ENCODE data around the gene COL21A1.

Gene COL21A1

GRCh38 chr6:56245903-56246351 lies 1.5 kb downstream of the COL21A1 start:
- Histone ChIP-seq H3K9me3 (ENCODE audit: control insufficient read depth, low read length) (no peaks in the 10 kb centered on the region), H4K91ac (ENCODE audit: low read length) (no peak overlapping the region), H3K4ac (ENCODE audit: low read depth in 1 of 2, low read length in 2 of 2) (no peak overlapping the region), H4K8ac (ENCODE audit: low read length) (no peak overlapping the region), H2AK5ac (ENCODE audit: low read length, severe bottlenecking) (no peak overlapping the region), H3K79me1 (replicated peaks; ENCODE audit: low read length, poor library complexity, severe bottlenecking) (no peaks in the 10 kb centered on the region), H2BK120ac (ENCODE audit: low read depth, low read length) (no peak overlapping the region), H3K27ac (ENCODE audit: low read length, poor library complexity, severe bottlenecking) (no peak overlapping the region), H3K4me2 (ENCODE audit: low read length, poor library complexity, severe bottlenecking) (no peak overlapping the region), H2AFZ (ENCODE audit: low read depth, low read length) (no peak overlapping the region), H2BK12ac (ENCODE audit: low read length in 2 of 2) (no peak overlapping the region), H3K4me1 (ENCODE audit: control insufficient read depth, insufficient read depth, low read depth, low read length) (peaks cover 5% of the 10 kb centered on the region), H2BK5ac (ENCODE audit: low read depth, low read length, poor library complexity, severe bottlenecking) (no peak overlapping the region), H2BK15ac (ENCODE audit: low read depth, poor library complexity, severe bottlenecking) (no peak overlapping the region), H3K18ac (ENCODE audit: low read depth in 1 of 2, low read length in 2 of 2) (no peak overlapping the region), H3K27me3 (ENCODE audit: control insufficient read depth in 1 of 2, insufficient read depth in 1 of 2, low read length in 2 of 2) (peaks cover 0 to 4% of the 10 kb centered on the region in 2 experiments), H3K9ac (ENCODE audit: low read length) (peak overlapping the region; percentile 78), H3K23ac (ENCODE audit: low read length in 2 of 2) (no peak overlapping the region), H3K14ac (ENCODE audit: low read length in 2 of 2) (no peak overlapping the region), H3K36me3 (ENCODE audit: control insufficient read depth in 1 of 2, insufficient read depth in 2 of 2, low read depth in 1 of 2, low read length in 2 of 2) (no peaks in the 10 kb centered on the region), H3K4me3 (ENCODE audit: insufficient read depth in 1 of 2, low read depth in 1 of 2, low read length in 2 of 2) (peak overlapping the region in 1 of 2 experiments; percentile 85)
- 90% methylated on average over 1 of the region's 2 CpGs for WGBS
- DNase-seq = no peak

- 83% methylated on average over 1 of the region's 3 CpGs for WGBS
- Histone ChIP-seq H2AK5ac (ENCODE audit: low read length, severe bottlenecking) (no peak overlapping the region), H2AFZ (ENCODE audit: low read depth, low read length) (no peak overlapping the region), H3K27me3 (ENCODE audit: control insufficient read depth in 1 of 2, insufficient read depth in 1 of 2, low read length in 2 of 2) (peaks cover 0 to 4% of the 10 kb centered on the region in 2 experiments), H3K23ac (ENCODE audit: low read length in 2 of 2) (no peak overlapping the region), H3K4me1 (ENCODE audit: control insufficient read depth, insufficient read depth, low read depth, low read length) (peaks cover 5% of the 10 kb centered on the region), H4K91ac (ENCODE audit: low read length) (no peak overlapping the region), H3K14ac (ENCODE audit: low read length in 2 of 2) (no peak overlapping the region), H3K18ac (ENCODE audit: low read depth in 1 of 2, low read length in 2 of 2) (no peak overlapping the region), H3K4ac (ENCODE audit: low read depth in 1 of 2, low read length in 2 of 2) (no peak overlapping the region), H2BK12ac (ENCODE audit: low read length in 2 of 2) (no peak overlapping the region), H3K9me3 (ENCODE audit: control insufficient read depth, low read length) (no peaks in the 10 kb centered on the region), H3K4me3 (ENCODE audit: insufficient read depth in 1 of 2, low read depth in 1 of 2, low read length in 2 of 2) (no peak overlapping the region), H2BK5ac (ENCODE audit: low read depth, low read length, poor library complexity, severe bottlenecking) (no peak overlapping the region), H3K27ac (ENCODE audit: low read length, poor library complexity, severe bottlenecking) (no peak overlapping the region), H3K36me3 (ENCODE audit: control insufficient read depth in 1 of 2, insufficient read depth in 2 of 2, low read depth in 1 of 2, low read length in 2 of 2) (no peaks in the 10 kb centered on the region), H4K8ac (ENCODE audit: low read length) (no peak overlapping the region), H3K4me2 (ENCODE audit: low read length, poor library complexity, severe bottlenecking) (no peak overlapping the region), H3K79me1 (replicated peaks; ENCODE audit: low read length, poor library complexity, severe bottlenecking) (no peaks in the 10 kb centered on the region), H2BK15ac (ENCODE audit: low read depth, poor library complexity, severe bottlenecking) (no peak overlapping the region), H2BK120ac (ENCODE audit: low read depth, low read length) (no peak overlapping the region), H3K9ac (ENCODE audit: low read length) (no peak overlapping the region)
- DNase-seq = no peak
Measured at GRCh38 chr6:56244528-56245253, 2.7 kb downstream of the COL21A1 start.

- Histone ChIP-seq H3K18ac (ENCODE audit: low read depth in 1 of 2, low read length in 2 of 2) (no peak overlapping the region), H2BK12ac (ENCODE audit: low read length in 2 of 2) (no peak overlapping the region), H2BK5ac (ENCODE audit: low read depth, low read length, poor library complexity, severe bottlenecking) (no peak overlapping the region)
Measured at GRCh38 chr6:56244089-56244488, 3.3 kb downstream of the COL21A1 start.

GRCh38 chr6:56243518-56244070 lies 3.8 kb downstream of the COL21A1 start:
- H3K9ac ChIP-seq (ENCODE audit: low read length) = no peak overlapping the region
- no peaks in the 10 kb centered on the region for H3K36me3 ChIP-seq (ENCODE audit: control insufficient read depth in 1 of 2, insufficient read depth in 2 of 2, low read depth in 1 of 2, low read length in 2 of 2)
- H2BK5ac ChIP-seq (ENCODE audit: low read depth, low read length, poor library complexity, severe bottlenecking) = no peak overlapping the region
- H3K4me3 ChIP-seq (ENCODE audit: insufficient read depth in 1 of 2, low read depth in 1 of 2, low read length in 2 of 2) = no peak overlapping the region
- no peak overlapping the region for H3K18ac ChIP-seq (ENCODE audit: low read depth in 1 of 2, low read length in 2 of 2)
- no peak overlapping the region for H3K4me2 ChIP-seq (ENCODE audit: low read length, poor library complexity, severe bottlenecking)
- peaks cover 5% of the 10 kb centered on the region for H3K4me1 ChIP-seq (ENCODE audit: control insufficient read depth, insufficient read depth, low read depth, low read length)
- no peaks in the 10 kb centered on the region for H3K79me1 ChIP-seq (replicated peaks; ENCODE audit: low read length, poor library complexity, severe bottlenecking)
- H3K4ac ChIP-seq (ENCODE audit: low read depth in 1 of 2, low read length in 2 of 2) = no peak overlapping the region
- no peaks in the 10 kb centered on the region for H3K9me3 ChIP-seq (ENCODE audit: control insufficient read depth, low read length)
- no peak overlapping the region for H4K8ac ChIP-seq (ENCODE audit: low read length)
- no peak overlapping the region for H4K91ac ChIP-seq (ENCODE audit: low read length)
- WGBS = 97% methylated on average over 1 of the region's 2 CpGs
- H2BK120ac ChIP-seq (ENCODE audit: low read depth, low read length) = no peak overlapping the region
- H3K27me3 ChIP-seq (ENCODE audit: control insufficient read depth in 1 of 2, insufficient read depth in 1 of 2, low read length in 2 of 2) = no peaks in the 10 kb centered on the region
- DNase-seq = no peak
- H3K27ac ChIP-seq (ENCODE audit: low read length, poor library complexity, severe bottlenecking) = no peak overlapping the region
- H3K14ac ChIP-seq (ENCODE audit: low read length in 2 of 2) = no peak overlapping the region
- H3K23ac ChIP-seq (ENCODE audit: low read length in 2 of 2) = no peak overlapping the region
- no peak overlapping the region for H2BK12ac ChIP-seq (ENCODE audit: low read length in 2 of 2)
- H2BK15ac ChIP-seq (ENCODE audit: low read depth, poor library complexity, severe bottlenecking) = no peak overlapping the region
- no peak overlapping the region for H2AK5ac ChIP-seq (ENCODE audit: low read length, severe bottlenecking)
- H2AFZ ChIP-seq (ENCODE audit: low read depth, low read length) = no peak overlapping the region

More at GRCh38 chr6:56244089-56244488, 3.3 kb downstream of the COL21A1 start:
- Histone ChIP-seq H2AK5ac (ENCODE audit: low read length, severe bottlenecking) (no peak overlapping the region), H3K27me3 (ENCODE audit: control insufficient read depth in 1 of 2, insufficient read depth in 1 of 2, low read length in 2 of 2) (peaks cover 0 to 3% of the 10 kb centered on the region in 2 experiments), H2AFZ (ENCODE audit: low read depth, low read length) (no peak overlapping the region), H2BK120ac (ENCODE audit: low read depth, low read length) (no peak overlapping the region), H4K91ac (ENCODE audit: low read length) (no peak overlapping the region), H3K9ac (ENCODE audit: low read length) (no peak overlapping the region), H2BK15ac (ENCODE audit: low read depth, poor library complexity, severe bottlenecking) (no peak overlapping the region), H3K9me3 (ENCODE audit: control insufficient read depth, low read length) (no peaks in the 10 kb centered on the region), H3K36me3 (ENCODE audit: control insufficient read depth in 1 of 2, insufficient read depth in 2 of 2, low read depth in 1 of 2, low read length in 2 of 2) (no peaks in the 10 kb centered on the region), H3K14ac (ENCODE audit: low read length in 2 of 2) (no peak overlapping the region), H3K23ac (ENCODE audit: low read length in 2 of 2) (no peak overlapping the region), H3K4me3 (ENCODE audit: insufficient read depth in 1 of 2, low read depth in 1 of 2, low read length in 2 of 2) (no peak overlapping the region), H3K4me1 (ENCODE audit: control insufficient read depth, insufficient read depth, low read depth, low read length) (peaks cover 5% of the 10 kb centered on the region), H3K4ac (ENCODE audit: low read depth in 1 of 2, low read length in 2 of 2) (no peak overlapping the region), H3K4me2 (ENCODE audit: low read length, poor library complexity, severe bottlenecking) (no peak overlapping the region), H4K8ac (ENCODE audit: low read length) (no peak overlapping the region), H3K27ac (ENCODE audit: low read length, poor library complexity, severe bottlenecking) (no peak overlapping the region), H3K79me1 (replicated peaks; ENCODE audit: low read length, poor library complexity, severe bottlenecking) (no peaks in the 10 kb centered on the region)
- DNase-seq = no peak
